ENCODE data around the gene TMEM178A. TPM values are rescaled to one million over a fixed set of nuclear protein-coding genes. Genes with fewer than 3 reads are reported as not detected.

The TMEM178A gene
- total RNA-seq, 1 experiment from 2014 or later: 0.50 TPM

DNA sequence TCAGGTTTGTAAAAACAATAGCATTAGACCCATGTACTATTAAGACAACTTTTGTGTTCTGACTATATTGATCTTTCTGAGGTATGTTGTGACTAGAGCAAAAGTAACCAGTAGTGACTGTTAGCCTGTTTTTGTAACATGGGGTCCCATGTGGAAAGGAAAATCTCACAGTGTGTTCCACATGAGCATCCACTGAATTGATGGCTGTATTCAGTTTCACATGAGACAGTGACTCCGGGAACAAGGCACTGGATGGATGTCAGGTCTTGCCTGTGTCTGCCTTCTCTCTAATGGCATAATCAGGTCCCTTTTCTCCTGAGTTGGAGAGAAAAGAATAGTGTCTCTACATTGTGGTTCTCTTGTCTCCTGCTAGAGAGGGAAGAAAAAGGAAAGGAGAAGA lies 27.5 kb downstream of the TMEM178A start:
- TF ChIP-seq, protein P1, sequence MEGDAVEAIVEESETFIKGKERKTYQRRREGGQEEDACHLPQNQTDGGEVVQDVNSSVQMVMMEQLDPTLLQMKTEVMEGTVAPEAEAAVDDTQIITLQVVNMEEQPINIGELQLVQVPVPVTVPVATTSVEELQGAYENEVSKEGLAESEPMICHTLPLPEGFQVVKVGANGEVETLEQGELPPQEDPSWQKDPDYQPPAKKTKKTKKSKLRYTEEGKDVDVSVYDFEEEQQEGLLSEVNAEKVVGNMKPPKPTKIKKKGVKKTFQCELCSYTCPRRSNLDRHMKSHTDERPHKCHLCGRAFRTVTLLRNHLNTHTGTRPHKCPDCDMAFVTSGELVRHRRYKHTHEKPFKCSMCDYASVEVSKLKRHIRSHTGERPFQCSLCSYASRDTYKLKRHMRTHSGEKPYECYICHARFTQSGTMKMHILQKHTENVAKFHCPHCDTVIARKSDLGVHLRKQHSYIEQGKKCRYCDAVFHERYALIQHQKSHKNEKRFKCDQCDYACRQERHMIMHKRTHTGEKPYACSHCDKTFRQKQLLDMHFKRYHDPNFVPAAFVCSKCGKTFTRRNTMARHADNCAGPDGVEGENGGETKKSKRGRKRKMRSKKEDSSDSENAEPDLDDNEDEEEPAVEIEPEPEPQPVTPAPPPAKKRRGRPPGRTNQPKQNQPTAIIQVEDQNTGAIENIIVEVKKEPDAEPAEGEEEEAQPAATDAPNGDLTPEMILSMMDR (IDR thresholded peaks at IDR 0.05; ENCODE audit: unreplicated experiment): no peak
- CTCF ChIA-PET: no interaction called here
- peaks cover 11% of the 10 kb centered on the region for H3K4me1 Mint-ChIP-seq (ENCODE audit: low read depth, unreplicated experiment)
- intact Hi-C loops (cut with micrococcal nuclease; ENCODE audit: unreplicated experiment): no loop called here
- peaks cover 27% of the 10 kb centered on the region for H3K27me3 Mint-ChIP-seq (ENCODE audit: unreplicated experiment)
- no TSS peak for BruUV-seq (replicated peaks)
- no peaks in the 10 kb centered on the region for H3K36me3 Mint-ChIP-seq (ENCODE audit: insufficient read depth, unreplicated experiment)
- peaks cover 3% of the 10 kb centered on the region for H3K9me3 Mint-ChIP-seq (ENCODE audit: low read depth, unreplicated experiment)
- H3K27ac Mint-ChIP-seq (ENCODE audit: unreplicated experiment): no peak overlapping the region
- DNase-seq: no peak
- H3K4me3 Mint-ChIP-seq (ENCODE audit: low read depth, unreplicated experiment): no peak overlapping the region

DNA sequence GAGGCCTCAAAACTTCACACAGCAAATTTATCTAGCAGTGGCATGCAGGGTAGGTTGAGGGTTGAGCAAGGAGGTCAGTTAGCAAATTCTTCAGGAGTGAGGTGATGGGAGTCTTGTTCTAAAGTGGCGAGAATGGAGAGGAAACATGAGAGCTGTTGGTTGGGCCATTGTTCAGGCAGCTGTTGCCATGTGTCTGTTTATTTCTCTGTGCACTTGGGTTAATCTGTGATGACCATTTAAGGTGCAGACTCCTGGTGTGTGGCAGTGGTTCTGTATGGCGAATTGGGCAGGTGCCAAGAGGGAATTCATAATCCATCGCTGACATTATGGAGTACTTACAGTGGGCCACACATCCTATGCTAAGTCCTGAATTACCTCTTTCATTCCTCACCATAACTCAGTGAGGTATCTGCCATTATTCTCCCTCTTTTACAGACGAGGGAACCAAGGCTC lies 30.4 kb downstream of the TMEM178A start:
- H3K9me3 Mint-ChIP-seq (ENCODE audit: low read depth, unreplicated experiment): peaks cover 2% of the 10 kb centered on the region
- intact Hi-C loops (cut with micrococcal nuclease; ENCODE audit: unreplicated experiment): loop anchor here (2.0 kb wide), 2 partner anchors 53 to 183 kb away; no protein-coding TSS in a partner anchor
- TF ChIP-seq, protein P1 (IDR thresholded peaks at IDR 0.05; ENCODE audit: unreplicated experiment): no peak
- BruUV-seq (replicated peaks): no TSS peak
- H3K4me1 Mint-ChIP-seq (ENCODE audit: low read depth, unreplicated experiment): peaks cover 11% of the 10 kb centered on the region
- CTCF ChIA-PET: interaction anchor here (0.6 to 3.0 kb wide), 4 partner anchors 28 to 319 kb away, joined by 3 to 16 read pairs (median 4); no protein-coding TSS in a partner anchor
- H3K36me3 Mint-ChIP-seq (ENCODE audit: insufficient read depth, unreplicated experiment): no peaks in the 10 kb centered on the region
- peak; percentile 3 for DNase-seq
- H3K27ac Mint-ChIP-seq (ENCODE audit: unreplicated experiment): no peak overlapping the region
- peaks cover 3% of the 10 kb centered on the region for H3K27me3 Mint-ChIP-seq (ENCODE audit: unreplicated experiment)
- H3K4me3 Mint-ChIP-seq (ENCODE audit: low read depth, unreplicated experiment): no peak overlapping the region

DNA sequence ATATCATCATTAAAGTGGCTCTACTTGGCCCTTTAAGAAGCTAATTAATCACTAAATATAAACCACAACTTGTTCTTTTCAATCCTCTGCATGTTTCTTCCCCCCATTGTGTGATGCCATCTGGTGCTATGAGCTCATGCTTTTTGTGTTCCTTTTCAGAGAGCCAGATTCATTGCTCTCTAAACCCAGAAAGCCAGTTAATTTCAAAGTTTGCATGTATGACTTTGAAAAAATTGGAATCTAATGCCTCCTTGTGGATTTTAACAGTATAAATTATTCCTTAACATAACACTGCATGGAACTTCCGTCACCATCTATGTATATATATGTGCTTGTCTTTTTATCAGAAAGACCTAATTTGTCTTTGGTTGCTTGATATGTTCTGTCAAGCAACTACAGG lies 31.1 kb downstream of the TMEM178A start:
- peaks cover 2% of the 10 kb centered on the region for H3K9me3 Mint-ChIP-seq (ENCODE audit: low read depth, unreplicated experiment)
- CTCF ChIA-PET: interaction anchor here (0.6 to 3.0 kb wide), 4 partner anchors 27 to 320 kb away, joined by 3 to 16 read pairs (median 4); no protein-coding TSS in a partner anchor
- intact Hi-C loops (cut with micrococcal nuclease; ENCODE audit: unreplicated experiment): loop anchor here (1.0 to 2.0 kb wide), 4 partner anchors 54 to 318 kb away; no protein-coding TSS in a partner anchor
- TF ChIP-seq, protein P1 (IDR thresholded peaks at IDR 0.05; ENCODE audit: unreplicated experiment): no peak
- H3K4me1 Mint-ChIP-seq (ENCODE audit: low read depth, unreplicated experiment): peaks cover 11% of the 10 kb centered on the region
- DNase-seq: no peak
- no peaks in the 10 kb centered on the region for H3K36me3 Mint-ChIP-seq (ENCODE audit: insufficient read depth, unreplicated experiment)
- no peak overlapping the region for H3K4me3 Mint-ChIP-seq (ENCODE audit: low read depth, unreplicated experiment)
- no peak overlapping the region for H3K27ac Mint-ChIP-seq (ENCODE audit: unreplicated experiment)
- no peaks in the 10 kb centered on the region for H3K27me3 Mint-ChIP-seq (ENCODE audit: unreplicated experiment)
- no TSS peak for BruUV-seq (replicated peaks)

DNA sequence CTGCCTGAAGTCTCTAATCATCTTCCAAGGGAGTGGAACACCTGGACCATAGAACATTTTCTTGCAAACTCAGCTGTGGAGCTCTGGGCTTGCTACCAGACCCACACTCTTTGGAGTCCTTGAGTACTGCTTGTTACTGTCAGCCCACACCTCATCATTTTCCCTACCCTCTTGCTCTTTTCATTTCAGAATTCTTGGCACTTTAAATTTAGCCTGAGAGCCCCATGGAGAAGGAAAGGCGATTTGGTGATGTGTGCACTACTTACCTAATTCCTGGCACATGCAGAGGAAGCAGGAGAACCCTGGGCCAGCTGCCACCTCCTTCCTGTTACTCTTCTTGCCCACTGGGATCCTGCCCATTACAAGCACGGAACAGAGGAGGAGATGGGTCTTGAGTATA lies 31.7 kb downstream of the TMEM178A start:
- CTCF ChIA-PET: interaction anchor here (1.4 to 3.0 kb wide), 2 partner anchors 105 to 321 kb away, joined by 4 to 16 read pairs; no protein-coding TSS in a partner anchor
- no TSS peak for BruUV-seq (replicated peaks)
- Mint-ChIP-seq H3K27ac (ENCODE audit: unreplicated experiment) (no peak overlapping the region), H3K4me3 (ENCODE audit: low read depth, unreplicated experiment) (no peak overlapping the region), H3K4me1 (ENCODE audit: low read depth, unreplicated experiment) (peaks cover 11% of the 10 kb centered on the region), H3K27me3 (ENCODE audit: unreplicated experiment) (no peaks in the 10 kb centered on the region), H3K36me3 (ENCODE audit: insufficient read depth, unreplicated experiment) (no peaks in the 10 kb centered on the region), H3K9me3 (ENCODE audit: low read depth, unreplicated experiment) (peaks cover 4% of the 10 kb centered on the region)
- TF ChIP-seq, protein P1 (IDR thresholded peaks at IDR 0.05; ENCODE audit: unreplicated experiment): no peak
- intact Hi-C loops (cut with micrococcal nuclease; ENCODE audit: unreplicated experiment): loop anchor here (1.0 to 2.0 kb wide), 4 partner anchors 55 to 318 kb away; no protein-coding TSS in a partner anchor
- no peak for DNase-seq

Measured in Calu3 (cell line).